NT2/D1 (cell line): ENCODE results near the gene PRDM10.

Source experiments
- DNase-seq: peaks from one replicate; pipeline ENCODE4 v3.0.0-alpha.2; 2011; ENCODE audit warnings: low read depth, low spot score
- H3K27me3 ChIP-seq: 2 replicates; pipeline ENCODE4 v1.6.0; 2011; ENCODE audit warnings: mild to moderate bottlenecking; ENCODE audit not compliant: insufficient read length, insufficient read depth
- H3K36me3 ChIP-seq: 2 replicates; pipeline ENCODE4 v1.6.1; 2011; ENCODE audit warnings: mild to moderate bottlenecking, low read length, mixed read lengths; ENCODE audit not compliant: insufficient read depth, insufficient read length
- H3K4me1 ChIP-seq: 2 replicates; pipeline ENCODE4 v1.5.1; 2011; ENCODE audit not compliant: insufficient read depth, insufficient read length
- H3K4me3 ChIP-seq: 2 replicates; pipeline ENCODE4 v1.5.1; 2011; ENCODE audit warnings: low read depth; ENCODE audit not compliant: insufficient read length
- H3K9ac ChIP-seq: 2 replicates; pipeline ENCODE4 v1.6.0; 2011; ENCODE audit warnings: low read depth; ENCODE audit not compliant: insufficient read length
- H3K9me3 ChIP-seq: 2 replicates; pipeline ENCODE4 v1.5.1; 2011; ENCODE audit warnings: mild to moderate bottlenecking, low read length; ENCODE audit not compliant: insufficient read depth
- SUZ12 ChIP-seq: IDR thresholded peaks from 2 replicates; pipeline ENCODE4 v1.6.1; 2011; ENCODE audit not compliant: insufficient read length, insufficient read depth; ENCODE audit errors: extremely low read depth
- YY1 ChIP-seq: IDR thresholded peaks from 2 replicates; pipeline ENCODE4 v1.6.1; 2011; ENCODE audit not compliant: insufficient read length, insufficient read depth
- ZNF274 ChIP-seq: IDR thresholded peaks from 2 replicates; pipeline ENCODE4 v1.6.1; 2011; ENCODE audit warnings: mild to moderate bottlenecking, low read depth, low read length

Gene PRDM10

DNA sequence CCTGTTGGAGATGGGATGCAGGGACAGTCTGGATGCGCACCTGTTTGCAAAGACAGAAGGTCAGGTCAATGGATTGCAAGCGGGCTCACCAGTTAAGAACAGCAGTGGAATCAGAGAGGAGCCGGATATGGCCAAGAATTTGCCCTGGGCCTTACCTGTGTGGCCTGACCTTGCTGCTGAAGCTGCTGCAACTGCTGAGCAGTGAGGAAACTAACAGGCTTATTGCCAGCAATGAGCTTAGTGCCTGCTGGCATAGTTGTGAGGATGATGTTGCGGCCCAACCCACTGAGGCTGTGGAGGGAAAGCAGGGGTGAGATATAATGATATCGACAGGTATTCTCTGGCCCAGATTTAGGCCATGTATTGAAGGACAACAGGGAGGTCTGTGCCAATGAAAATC, 137.8 kb downstream of the PRDM10 start:
- TF ChIP-seq SUZ12 (no peak), ZNF274 (no peak)
- no peak for DNase-seq
- Histone ChIP-seq H3K27me3 (no peaks in the 10 kb centered on the region), H3K36me3 (peaks cover 84% of the 10 kb centered on the region), H3K9ac (no peak overlapping the region), H3K9me3 (no peaks in the 10 kb centered on the region), H3K4me1 (peaks cover 3% of the 10 kb centered on the region), H3K4me3 (no peak overlapping the region)

DNA sequence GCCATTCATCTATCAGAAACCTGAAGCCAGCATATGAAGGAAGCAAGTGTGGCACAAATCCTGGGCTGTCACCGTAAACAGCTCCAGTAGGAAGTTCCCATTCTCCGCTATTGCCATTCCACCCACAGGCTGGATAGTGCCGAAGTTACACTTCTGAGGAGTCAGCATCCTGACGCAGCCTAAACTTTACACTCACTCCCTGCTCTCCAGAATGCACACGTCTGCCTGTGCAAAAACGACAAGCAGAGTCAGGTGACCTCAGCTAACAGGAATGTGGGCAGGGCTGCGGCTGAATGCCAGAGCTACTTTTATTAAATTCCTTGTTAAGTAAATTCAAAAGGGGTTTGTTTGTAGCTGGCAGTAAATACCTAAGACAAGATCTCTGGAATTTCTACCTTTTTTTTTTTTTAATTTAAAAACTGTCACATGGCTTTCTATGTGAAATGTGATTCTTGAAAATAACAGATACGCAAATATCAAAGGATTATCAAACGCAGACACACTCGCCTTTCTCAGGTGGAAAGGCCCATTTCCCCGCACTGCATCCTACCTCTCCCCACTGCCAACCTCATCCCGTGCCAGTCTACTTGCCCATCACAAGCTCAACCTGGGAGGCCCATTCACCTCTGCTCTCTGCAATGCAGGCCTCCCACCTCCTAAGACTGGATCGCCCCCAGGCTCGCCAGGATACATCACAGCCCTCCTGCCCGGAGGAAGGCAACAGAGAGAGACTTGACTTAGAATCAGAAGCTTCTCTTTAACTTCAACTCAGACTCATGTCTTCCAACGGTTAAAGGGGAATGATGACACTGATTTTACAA, 140.7 kb downstream of the PRDM10 start:
- no peak for TF ChIP-seq ZNF274
- no peak for TF ChIP-seq YY1
- TF ChIP-seq SUZ12 = no peak
- Histone ChIP-seq H3K9ac (no peak overlapping the region), H3K9me3 (no peaks in the 10 kb centered on the region), H3K4me1 (peaks cover 3% of the 10 kb centered on the region), H3K4me3 (no peak overlapping the region), H3K27me3 (no peaks in the 10 kb centered on the region), H3K36me3 (peaks cover 80% of the 10 kb centered on the region)
- peak; percentile 68 for DNase-seq

DNA sequence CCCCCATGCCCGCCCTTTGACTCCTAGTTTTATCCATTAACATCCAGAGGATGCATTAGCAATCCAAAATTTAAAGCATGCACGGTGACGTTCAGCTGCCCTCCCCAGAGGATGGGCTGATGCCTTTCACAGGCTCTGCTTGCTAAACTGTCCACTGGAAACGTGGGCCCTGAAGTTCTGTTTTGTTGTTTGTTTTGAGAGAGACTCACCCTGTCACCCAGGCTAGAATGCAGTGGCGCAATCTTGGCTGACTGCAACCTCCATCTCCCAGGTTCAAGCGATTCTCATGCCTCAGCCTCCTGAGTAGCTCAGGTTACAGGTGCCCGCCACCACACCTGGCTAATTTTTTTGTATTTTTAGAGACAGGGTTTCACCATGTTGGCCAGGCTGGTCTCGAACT, 146.6 kb downstream of the PRDM10 start:
- no peak for DNase-seq
- H3K4me1 ChIP-seq = no peaks in the 10 kb centered on the region
- no peaks in the 10 kb centered on the region for H3K9me3 ChIP-seq
- no peak overlapping the region for H3K4me3 ChIP-seq
- peaks cover 36% of the 10 kb centered on the region for H3K36me3 ChIP-seq
- TF ChIP-seq ZNF274 = no peak
- no peak for TF ChIP-seq SUZ12
- no peak for TF ChIP-seq YY1
- no peak overlapping the region for H3K9ac ChIP-seq
- no peaks in the 10 kb centered on the region for H3K27me3 ChIP-seq

DNA sequence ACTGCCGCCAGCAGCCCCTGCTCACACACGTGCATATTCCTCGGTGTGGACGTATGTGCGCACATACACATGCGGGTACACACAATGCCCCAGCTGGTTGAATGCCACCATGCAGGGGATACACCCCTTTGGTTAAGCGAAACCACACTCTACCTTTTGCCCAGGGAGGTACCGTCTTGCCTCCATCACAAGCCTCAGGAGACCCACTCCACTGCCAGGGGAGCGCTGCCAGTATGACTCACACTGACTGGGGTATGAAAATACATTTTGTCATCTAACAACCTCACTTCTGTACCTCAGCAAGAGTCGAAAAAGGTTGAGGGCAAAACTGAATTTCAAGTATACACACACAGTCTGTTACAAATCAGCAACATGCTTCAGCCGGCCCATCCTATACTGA, 147.5 kb downstream of the PRDM10 start:
- no peak overlapping the region for H3K4me3 ChIP-seq
- H3K4me1 ChIP-seq = no peaks in the 10 kb centered on the region
- no peaks in the 10 kb centered on the region for H3K9me3 ChIP-seq
- H3K9ac ChIP-seq = no peak overlapping the region
- no peak for TF ChIP-seq SUZ12
- TF ChIP-seq YY1 = no peak
- no peak for TF ChIP-seq ZNF274
- DNase-seq = no peak
- H3K27me3 ChIP-seq = no peaks in the 10 kb centered on the region
- H3K36me3 ChIP-seq = peaks cover 26% of the 10 kb centered on the region

DNA sequence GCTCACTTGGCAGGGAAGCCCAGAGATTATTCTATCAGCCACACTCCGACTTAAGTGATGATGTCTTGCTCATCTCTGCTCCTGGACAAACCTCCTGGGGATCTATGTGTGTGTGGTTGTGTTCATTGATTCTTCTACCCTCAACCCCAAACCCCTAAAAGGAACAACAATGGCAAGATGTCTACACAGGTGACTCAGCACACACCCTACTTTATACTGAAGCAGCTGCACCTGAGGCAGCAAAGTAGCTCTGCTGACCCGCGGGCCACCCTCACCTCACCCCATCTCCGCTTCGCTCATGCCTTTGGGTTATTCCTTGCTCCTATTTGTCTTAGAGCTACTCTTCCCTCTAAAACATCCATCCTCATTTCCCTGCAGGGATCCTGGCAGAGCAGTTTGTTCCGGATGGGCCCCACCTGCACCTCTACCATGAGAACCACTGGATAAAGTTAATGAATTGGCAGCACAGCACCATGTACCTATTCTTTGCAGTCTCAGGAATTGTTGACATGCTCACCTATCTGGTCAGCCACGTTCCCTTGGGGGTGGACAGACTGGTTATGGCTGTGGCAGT, 148.3 kb downstream of the PRDM10 start:
- Histone ChIP-seq H3K9ac (no peak overlapping the region), H3K9me3 (no peaks in the 10 kb centered on the region), H3K4me3 (no peak overlapping the region), H3K4me1 (no peaks in the 10 kb centered on the region), H3K36me3 (peaks cover 22% of the 10 kb centered on the region), H3K27me3 (no peaks in the 10 kb centered on the region)
- TF ChIP-seq SUZ12 = no peak
- TF ChIP-seq ZNF274 = no peak
- no peak for TF ChIP-seq YY1
- DNase-seq = no peak

DNA sequence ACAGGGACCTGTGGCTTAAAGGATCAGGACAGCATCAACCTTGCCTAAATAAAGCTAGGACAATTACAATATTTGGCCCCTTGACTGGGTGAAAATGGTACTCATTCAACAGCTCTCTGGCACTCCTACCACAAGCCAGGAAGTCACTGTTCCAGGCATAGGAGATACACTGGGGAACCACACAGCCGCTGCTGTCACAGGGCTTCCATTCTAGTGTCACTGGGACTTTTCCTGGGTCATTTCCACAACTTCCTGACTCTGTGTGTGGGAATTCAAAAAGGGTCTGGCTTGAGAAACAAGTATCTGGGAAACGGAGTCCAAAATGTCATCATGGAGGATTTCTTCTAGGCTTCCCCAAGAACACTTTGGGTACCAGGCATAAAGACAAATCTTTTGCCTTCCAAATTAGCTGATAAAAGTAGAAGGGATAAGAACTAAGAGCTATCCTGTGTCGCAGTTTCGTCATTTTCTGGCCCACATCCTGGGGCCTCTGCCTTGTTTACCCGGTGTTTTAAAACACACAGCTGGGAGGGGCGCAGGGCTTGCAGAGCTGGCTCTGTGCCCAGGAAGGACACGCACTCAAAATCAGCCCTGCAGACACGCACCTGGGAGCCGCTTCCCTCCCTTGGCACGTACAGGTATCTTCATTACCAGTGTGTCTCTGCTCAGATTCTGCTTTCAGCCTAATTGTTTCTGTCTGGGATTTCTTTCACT, 149.0 kb downstream of the PRDM10 start:
- no peaks in the 10 kb centered on the region for H3K9me3 ChIP-seq
- no peaks in the 10 kb centered on the region for H3K4me1 ChIP-seq
- TF ChIP-seq SUZ12 (no peak), ZNF274 (no peak), YY1 (no peak)
- no peak for DNase-seq
- no peak overlapping the region for H3K4me3 ChIP-seq
- no peaks in the 10 kb centered on the region for H3K27me3 ChIP-seq
- peaks cover 16% of the 10 kb centered on the region for H3K36me3 ChIP-seq
- no peak overlapping the region for H3K9ac ChIP-seq

DNA sequence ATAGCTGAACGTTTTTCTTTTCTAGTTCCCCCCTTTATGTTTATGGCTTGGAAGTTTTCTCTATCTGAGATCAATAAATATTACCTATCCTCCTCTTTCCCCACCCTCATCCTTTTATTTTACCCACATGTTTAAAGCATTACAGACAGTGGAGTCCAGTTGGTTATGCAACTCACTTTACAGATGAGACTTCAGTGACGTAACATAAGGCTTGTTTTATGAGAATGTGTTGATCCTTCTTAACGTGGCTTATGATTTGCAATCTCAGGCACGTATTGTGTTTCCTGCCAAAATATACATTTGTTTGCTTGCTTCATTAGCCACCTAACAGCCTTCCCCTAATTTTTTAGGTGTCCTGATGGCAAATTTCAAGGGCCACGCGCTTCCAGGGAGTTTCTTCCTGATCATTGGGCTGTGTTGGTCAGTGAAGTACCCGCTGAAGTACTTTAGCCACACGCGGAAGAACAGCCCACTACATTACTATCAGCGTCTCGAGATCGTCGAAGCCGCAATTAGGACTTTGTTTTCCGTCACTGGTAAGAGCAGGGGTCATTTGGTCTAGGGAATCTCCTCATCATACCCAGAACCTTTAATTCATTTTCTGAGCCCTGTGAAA, 150.4 kb downstream of the PRDM10 start:
- Histone ChIP-seq H3K27me3 (no peaks in the 10 kb centered on the region), H3K9me3 (no peaks in the 10 kb centered on the region), H3K36me3 (peaks cover 3% of the 10 kb centered on the region), H3K9ac (no peak overlapping the region), H3K4me1 (no peaks in the 10 kb centered on the region), H3K4me3 (no peak overlapping the region)
- no peak for DNase-seq
- no peak for TF ChIP-seq ZNF274
- TF ChIP-seq SUZ12 = no peak
